ENCODE measurements around the gene PPFIA1.

The PPFIA1 gene

DNA sequence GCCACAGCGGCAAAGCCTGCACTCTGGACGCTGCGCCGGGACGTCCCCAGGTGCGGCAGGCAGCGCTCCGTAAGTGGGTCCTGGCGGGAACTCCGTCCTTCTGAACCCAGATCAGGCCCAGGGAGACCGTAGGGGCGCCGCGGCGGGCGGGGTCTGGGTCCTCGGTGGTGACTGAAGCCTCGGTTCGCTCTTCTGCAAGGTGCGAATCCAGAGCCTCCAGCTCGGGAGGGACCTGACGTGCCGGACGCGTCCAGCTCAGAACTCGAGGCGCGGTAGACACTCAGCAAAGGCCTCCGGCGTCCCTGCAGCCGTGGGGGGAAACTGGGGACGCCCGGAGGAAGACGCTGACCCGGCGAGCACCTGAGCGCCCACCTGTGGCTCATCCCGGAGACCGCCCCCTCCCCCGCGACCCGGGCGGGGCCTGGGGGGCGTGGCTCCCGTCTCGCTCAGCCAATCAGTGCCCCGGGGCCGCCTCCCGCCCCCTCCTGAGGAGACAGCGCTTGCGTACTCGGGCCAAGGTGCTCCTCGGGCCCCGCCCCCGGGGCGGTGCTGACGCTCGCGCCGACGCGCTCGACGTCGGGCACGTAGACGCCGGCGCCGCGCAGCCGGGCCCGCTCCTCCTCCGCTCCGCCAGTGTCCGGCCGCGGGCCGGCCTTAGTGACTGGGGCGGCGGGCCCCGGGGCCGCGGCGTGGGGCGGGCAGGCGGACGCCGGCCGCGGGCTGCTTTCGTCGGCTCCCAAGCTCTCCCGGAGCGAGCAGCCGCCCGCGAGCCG is at the start of gene PPFIA1:
TSS of gene PPFIA1 (plus strand) at position 587 of the 773 bp plus-strand sequence. CDS start 1,483 bp downstream, outside the sequence.
- peak; percentile 85 to 91 for DNase-seq (ENCODE audit: low read depth in 2 of 2, low spot score in 1 of 2)

DNA sequence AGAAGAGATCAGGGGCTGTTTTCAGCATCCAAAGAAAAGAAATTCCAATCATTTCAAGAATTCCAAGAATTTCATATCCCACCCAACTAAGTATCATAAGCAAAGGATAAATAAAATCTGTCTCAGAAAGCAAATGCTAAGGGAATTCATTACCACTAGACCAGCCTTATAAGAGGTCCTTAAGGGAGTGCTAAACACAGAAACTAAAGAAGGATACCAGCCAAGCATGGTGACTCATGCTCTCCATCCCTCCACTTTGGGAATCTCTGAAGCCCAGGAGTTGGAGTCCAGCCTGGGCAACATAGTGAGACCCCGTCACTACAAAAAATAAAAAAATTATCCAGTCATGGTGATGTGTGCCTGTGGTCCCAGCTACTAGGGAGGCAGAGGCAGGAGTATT is 49.6 kb upstream of the PPFIA1 start:
- DNase-seq (ENCODE audit: low read depth in 2 of 2, low spot score in 1 of 2): no peak

DNA sequence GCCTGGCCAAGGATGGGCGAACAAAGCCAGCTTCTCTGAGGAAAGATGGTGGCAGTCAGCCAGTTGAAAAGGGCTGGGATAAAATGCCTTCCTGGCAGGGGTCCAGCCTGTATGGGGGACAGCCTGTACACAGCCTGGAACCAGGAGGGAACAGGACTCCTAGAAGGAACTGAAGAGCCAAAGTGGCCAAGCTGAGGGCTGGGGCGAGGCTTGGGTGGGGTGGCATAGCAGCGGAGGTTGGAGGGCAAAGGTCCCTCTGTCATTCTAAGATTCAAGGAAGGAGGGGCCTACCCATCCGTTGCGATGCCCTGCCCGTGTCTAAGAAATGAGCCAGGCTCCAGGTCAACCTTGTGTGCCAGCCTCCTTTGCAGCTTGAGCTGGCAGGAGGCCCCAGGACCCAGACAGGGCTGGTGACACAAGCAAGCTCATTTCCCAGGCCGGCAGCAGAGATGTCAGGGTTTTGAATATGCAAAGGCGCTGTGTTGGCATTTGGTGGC is 44.8 kb upstream of the PPFIA1 start:
- no peak for DNase-seq (ENCODE audit: low read depth in 2 of 2, low spot score in 1 of 2)

DNA sequence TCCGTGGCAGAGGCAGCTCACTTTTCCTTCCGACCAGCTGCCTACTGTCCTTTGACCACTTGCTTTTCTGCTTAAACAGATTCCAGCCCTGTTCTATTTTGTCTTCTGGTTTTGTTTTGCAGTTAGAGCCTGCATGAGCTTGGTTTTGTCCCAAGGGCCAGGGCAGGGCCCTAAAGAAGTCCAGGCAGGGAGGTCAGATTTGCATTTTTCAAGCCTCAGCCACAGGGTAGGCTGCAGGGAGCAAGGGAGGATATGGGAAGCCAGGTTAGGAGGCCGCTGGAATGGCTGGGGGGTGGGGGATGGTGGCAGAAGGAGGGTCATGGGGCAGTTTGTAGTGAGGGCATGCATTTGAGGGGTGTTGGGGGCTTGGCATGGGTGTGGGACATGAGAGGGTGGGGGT is 44.3 kb upstream of the PPFIA1 start:
- no peak for DNase-seq (ENCODE audit: low read depth in 2 of 2, low spot score in 1 of 2)

DNA sequence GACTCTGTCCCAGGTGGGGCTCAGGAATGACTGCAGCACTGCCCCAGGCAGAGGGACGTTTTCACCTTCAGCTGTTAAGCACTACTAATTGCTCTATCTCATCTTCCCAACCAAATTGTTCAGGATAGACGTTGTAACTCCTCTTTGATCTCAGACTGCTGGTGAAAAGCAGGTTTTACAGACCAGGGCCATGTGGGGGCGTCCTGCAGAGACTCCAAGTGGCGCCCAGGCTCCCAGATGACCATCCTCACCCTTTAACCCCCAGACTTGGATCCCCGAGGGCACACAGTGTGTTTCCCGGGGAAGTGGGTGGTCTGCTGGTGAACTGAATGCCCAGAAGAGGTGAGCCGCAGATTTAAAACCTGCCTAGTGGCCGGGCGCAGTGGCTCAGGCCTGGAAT is 43.5 kb upstream of the PPFIA1 start:
- no peak for DNase-seq (ENCODE audit: low read depth in 2 of 2, low spot score in 1 of 2)

DNA sequence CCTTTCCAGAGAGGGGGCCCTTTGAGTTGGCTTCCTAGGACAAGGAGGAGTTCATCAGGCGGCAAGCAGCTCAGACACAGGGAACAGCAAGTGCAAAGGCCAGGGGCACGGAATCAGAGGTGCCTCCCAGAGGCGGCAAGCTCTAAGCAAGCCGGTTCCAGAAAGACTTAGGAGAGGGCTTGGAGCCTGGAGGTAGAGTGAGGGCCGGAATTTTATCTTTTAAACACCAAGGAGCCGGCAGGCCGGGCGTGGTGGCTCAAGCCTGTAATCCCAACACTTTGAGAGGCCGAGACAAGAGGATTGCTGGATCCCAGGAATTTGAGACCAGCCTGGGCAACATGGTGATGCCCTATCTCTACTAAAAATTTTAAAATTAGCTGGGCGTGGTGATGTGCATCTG is 40.8 kb upstream of the PPFIA1 start:
- no peak for DNase-seq (ENCODE audit: low read depth in 2 of 2, low spot score in 1 of 2)

DNA sequence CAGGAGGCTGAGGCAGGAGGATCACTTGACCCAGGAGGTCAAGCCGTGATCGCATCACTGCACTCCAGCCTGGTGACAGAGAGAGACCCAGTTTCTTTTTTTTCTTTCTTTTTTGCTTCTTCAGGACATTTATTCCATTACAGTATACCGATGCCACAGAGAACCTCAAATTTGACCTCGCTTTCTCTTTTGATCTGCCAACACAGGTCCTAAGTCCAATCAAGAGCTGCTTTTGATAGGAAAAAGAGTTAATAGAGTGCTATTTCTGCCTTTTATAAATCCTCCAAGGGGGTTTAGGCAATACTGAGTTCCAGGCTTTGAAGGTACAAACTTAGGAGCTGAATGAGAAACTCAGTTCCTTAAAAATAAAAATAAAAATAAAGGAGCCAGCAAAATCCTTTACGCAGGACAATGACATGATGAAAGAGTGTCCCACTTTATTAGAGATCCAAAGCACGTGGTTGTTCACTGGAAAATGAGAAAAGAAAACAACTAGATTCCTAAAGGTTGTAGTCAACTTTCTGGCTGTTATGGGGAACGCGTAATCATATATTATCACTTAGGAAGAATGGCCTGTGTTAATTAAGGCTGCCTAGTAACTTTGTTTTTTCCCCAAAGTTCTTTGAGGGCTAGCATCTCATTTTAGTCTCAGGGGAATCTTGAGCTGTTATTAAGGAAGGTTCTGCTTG is 40.2 kb upstream of the PPFIA1 start:
- no peak for DNase-seq (ENCODE audit: low read depth in 2 of 2, low spot score in 1 of 2)

DNA sequence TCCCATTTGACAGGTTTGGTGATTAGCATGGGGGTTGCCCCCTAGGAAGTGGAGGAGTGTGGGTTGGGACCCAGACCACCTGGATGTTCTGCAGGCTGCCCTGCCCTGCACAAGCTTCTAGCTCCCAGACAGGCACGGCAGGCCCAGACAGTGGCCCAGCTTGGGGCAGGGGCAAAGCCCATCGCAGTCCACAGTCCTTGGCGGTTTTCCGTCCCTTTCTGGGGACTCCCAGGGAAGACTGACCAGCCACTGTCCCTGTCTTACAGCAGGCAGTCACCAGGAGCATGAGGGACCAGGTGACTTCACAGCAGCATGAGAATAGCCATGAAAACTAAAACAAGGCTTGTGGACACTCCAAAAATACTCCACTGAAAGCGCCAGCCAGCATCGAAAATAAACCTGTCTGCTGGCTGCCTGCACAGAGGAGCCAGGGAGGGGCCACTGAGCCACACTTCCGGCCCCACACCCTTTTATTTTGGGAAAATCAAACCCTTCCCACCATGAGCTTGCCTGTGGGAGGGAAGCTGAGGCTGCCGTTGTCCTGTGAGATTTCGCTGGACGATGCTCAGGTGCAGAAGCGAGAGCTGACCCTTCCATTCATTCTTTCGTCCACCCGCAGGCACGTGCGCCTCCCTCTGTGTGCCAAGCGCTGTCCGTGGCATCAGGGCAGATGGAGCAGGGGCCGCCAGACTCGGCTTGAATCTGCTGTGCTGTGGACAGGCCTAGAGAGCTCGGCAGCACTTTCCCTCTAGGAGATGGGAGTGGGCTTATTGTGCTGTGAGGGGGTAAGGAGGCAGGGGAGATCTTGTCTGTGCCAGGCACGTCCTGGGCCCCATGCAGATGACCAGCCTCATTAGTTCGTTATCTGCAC is 39.4 kb upstream of the PPFIA1 start:
- no peak for DNase-seq (ENCODE audit: low read depth in 2 of 2, low spot score in 1 of 2)

DNA sequence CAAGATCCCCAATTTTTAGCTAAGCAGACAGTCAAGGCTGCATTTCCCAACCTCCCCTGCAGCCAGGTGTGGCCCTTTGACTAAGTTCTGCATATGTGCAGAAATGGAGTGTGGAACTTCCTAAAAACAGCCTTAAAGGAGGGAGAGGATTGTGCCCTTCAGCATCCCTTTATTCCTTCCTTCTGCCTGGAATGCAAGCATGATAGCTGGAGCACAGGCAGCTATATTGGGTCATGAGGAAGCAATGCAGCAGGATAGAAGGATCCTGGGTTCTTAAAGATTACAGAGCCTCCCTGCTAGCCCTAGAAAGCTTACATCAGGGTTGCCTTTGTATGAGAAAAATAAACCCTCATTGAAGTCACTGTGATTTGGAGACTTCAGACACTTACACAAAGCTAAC is 37.5 kb upstream of the PPFIA1 start:
- DNase-seq (ENCODE audit: low read depth in 2 of 2, low spot score in 1 of 2): no peak

DNA sequence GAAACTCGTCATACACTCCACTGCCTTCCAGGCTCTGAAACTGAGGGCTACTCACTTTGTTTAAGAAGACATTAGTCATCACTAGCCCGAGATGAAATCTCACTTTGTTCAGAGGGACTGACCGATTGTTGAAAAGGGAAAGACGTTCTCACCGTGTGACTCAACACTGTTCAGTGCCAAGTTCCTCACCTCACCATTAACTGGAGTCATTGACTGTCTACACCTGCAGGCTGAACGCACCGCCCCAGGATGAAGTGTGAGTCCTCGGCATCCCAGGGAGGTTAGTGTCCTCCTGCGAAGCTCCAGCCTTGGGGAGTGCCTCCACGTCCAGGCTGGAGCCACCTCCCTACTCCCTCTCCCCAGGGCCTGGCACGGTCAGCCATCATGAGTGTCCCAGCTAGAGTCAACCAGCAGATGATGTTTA is 37.0 kb upstream of the PPFIA1 start:
- no peak for DNase-seq (ENCODE audit: low read depth in 2 of 2, low spot score in 1 of 2)

DNA sequence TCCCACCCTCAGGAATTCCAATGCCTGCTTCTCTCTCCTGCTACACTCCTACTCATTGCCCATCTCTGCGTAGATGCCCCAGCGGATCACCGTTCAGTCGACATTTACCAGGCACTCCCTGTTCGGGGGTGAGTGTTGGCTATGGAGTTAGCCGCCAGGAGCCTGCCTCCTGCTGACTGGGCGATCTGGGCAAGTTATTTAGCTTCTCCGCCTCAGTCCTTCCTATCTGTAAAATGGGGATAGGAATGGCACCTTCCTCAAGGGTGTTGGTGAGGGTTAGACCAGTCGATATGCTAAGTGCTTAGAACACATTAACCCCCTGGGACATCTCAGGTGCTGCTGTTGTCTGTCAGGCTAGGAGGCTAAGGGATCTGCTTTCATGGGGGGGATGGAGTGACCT is 36.5 kb upstream of the PPFIA1 start:
- no peak for DNase-seq (ENCODE audit: low read depth in 2 of 2, low spot score in 1 of 2)

DNA sequence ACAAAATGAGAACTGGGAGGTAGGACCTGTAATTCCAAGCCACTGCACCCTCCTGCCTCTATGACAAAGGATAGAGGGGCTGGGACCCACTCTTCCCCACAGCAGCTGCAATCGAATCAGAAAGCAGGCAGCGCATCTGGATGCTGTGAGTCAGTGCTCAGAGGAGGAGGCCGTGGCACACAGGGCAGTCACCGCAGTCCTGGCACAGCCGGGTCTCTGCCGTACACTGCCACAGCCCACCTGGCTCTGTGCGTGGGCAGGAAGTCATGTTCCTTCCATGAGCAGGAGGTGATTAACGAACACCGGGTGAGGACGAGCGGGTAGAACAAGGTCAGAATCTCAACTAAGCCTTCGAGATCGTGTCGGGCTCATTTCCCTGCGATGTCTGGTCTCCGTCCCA is 30.2 kb upstream of the PPFIA1 start:
- DNase-seq (ENCODE audit: low read depth in 2 of 2, low spot score in 1 of 2): no peak

DNA sequence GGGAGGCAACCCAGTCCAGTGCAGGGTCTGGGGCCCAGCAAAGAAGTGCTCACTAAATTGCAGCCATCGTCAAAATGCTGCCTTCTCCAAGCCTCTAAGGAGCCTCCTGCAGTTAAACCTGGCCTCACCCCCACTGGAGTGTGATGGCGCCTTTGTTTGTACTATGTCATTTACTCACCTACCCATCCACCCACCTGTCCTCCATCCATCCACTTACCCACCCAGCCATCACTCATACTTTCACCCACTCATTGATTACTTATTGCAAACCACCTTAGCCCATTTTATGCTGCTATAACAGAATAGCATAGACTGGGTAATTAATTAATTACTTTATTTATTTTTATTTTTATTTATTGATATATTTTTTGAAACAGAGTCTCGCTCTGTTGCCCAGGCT is 28.8 kb upstream of the PPFIA1 start:
- no peak for DNase-seq (ENCODE audit: low read depth in 2 of 2, low spot score in 1 of 2)

DNA sequence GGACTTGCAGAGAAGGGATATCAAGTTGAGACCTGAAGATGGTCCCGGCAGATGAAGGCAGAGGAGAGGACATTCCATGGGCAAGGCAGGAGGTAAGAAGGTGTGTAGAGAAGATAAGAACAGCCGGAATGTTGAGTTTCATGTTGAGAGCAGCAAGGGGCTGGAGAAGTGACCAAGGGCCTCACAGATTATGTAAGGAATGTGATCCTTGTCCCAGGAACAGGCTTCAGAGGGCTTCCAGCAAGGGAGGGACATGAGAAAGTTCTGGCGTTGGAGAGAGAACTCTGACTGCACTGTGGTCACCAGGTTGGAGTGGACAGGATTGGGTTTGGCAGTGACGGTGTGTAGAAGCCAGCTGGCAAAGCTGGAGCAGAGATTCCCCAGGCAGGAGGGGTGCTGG is 27.6 kb upstream of the PPFIA1 start:
- no peak for DNase-seq (ENCODE audit: low read depth in 2 of 2, low spot score in 1 of 2)

DNA sequence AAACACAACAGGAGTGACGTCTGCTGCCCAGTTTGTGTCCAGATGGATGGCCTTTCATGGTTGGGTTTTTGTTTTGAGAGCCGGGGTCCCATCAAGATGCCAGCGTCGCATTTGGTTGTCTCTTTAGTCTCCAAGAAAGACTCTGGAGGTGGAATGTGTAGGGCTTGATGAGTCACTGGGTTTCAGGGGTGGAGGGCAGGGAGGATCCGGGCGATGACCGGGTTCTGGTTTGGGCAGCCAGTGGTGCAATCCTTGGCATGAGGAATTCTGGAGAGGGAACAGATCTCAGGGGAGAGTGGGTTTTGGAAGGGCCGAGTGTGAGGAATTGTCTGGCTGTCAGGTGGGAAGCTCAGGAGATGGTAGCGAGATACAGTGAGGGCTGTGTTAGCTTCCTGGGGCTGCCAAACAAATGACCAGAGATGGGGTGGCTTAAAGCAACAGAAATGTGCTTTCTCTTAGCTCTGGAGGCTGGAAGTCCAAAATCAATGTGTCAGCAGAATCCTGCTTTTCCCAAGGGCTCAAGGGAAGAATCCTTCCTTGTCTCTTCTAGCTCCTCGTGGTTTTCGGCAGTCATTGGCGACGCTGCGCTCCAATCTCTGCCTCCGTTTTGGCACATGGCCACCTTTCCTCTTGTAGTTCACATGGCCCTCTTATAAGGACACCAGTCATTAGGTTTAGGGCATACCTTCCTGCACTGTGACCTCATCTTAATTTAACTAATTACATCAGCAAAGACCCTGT is 26.4 kb upstream of the PPFIA1 start:
- no peak for DNase-seq (ENCODE audit: low read depth in 2 of 2, low spot score in 1 of 2)

DNA sequence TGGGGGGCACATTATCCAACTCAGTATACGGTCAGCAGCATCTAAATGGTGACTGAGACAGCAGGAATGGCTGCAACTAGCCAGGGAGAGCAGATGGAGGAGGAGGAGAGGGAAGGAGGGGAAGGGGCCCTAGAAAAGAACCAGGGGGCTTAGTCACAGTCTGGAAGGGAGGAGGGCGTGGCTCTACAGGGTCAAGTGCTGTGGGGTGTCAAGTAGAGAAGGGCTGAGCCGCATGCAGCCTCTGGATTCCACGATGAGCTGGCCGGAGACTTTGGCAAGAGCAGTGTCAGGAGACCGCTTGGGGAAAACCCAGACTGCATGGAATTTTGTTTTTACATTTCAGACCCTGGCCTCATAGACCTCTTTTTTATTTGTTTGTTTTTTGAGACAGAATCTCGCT is 25.8 kb upstream of the PPFIA1 start:
- no peak for DNase-seq (ENCODE audit: low read depth in 2 of 2, low spot score in 1 of 2)

DNA sequence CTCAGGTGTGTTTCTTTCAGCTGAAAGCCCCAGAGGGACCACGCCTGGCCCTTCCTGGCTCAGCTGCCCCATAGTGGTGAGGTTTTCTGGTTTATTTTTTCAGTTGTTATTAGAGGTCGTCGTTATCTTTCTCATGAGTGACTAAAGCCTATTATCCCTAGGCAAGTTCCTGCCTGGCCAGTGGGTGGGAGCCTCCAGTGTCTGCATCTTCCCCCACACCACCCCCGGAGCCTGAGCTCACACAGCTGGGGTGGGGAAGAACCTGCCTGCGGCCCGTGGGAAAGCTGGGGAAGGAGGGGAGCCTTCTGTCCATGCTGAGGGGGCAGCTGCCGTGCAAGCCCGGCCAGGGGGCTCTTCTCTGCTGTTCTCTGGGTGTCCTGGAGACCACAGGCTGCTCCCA is 24.3 kb upstream of the PPFIA1 start:
- DNase-seq (ENCODE audit: low read depth in 2 of 2, low spot score in 1 of 2): no peak

DNA sequence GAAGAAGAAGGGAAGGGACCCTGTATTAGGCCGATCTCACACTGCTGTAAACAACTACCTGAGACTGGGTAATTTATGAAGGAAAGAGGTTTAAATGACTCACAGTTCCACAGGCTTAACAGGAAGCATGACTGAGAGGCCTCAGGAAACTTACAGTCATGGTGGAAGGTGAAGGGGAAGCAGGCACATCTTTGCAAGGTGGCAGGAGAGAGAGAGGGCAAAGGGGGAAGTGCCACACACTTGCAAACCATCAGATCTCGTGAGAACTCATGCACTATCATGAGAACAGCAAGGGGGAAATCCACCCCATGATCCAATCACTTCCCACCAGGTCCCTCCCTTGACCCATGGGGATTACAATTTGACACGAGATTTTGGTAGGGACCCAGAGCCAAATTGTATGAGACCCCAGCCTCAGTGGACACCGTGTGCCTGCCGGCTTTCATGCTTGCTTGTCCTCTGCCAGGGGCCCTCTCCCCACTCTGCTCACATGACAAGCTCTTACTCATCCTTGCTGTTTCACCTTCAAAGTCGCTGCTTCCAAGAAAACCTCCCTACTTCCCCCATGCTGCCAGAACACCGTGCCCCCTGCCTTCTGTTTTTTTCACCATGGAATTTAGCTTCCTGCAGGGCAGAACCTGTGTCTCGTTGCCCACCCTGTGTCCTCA is 23.3 kb upstream of the PPFIA1 start:
- DNase-seq (ENCODE audit: low read depth in 2 of 2, low spot score in 1 of 2): no peak

DNA sequence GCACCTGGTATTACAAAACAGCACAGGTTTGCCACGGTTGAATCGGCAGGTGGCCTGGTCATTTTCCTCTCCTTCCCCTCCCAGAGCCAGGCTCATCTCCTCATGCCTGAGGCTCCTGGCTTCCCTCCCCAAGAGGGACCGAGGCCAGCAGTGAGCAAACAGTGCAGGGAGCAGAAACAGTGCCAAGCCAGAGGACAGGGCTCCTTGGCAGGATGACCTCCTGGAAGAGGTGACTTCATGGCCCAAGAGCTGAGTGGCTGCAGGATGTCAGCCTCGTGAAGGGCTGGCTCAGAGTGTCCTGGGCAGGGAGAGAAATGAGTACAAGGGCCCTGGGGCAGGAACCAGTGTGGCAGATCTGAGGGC is 22.8 kb upstream of the PPFIA1 start:
- DNase-seq (ENCODE audit: low read depth in 2 of 2, low spot score in 1 of 2): no peak

DNA sequence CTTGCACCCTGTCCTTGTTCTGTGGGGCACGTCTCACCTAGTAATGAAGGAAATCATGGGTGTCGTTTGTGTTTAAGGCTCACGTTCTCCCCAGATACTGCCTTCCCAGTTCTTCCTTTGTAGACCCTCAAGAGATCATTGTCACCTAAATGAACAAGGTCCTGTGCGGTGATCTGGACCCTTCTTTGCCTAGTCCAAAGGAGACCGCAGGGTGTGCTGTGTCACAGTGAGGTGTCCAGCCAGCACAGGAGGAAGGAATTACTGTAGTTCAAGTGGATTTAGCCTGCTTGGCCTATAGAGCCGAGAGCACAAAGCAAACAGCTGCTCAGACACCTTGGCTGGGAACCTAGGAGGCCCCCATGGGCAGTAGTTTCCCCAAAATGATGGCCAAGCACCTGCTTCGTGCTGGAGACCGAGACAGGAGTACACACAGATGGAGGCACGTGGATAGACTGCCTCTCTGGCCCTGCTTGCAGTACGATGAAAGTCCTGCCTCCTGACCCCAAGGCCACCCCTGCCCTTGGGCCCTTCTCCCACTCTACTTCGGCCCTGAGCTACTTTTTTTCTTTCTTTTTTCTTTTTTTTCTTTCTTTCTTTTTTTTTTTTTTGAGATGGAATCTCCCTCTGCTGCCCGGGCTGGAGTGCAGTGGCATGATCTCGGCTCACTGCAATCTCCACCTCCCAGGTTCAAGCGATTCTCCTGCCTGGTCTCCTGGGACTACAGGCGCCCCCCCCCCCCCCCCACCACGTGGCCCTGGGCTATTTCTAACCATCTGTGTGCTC is 19.4 kb upstream of the PPFIA1 start:
- DNase-seq (ENCODE audit: low read depth in 2 of 2, low spot score in 1 of 2): no peak
